ENCODE data around the gene MRPS23. TPM values are rescaled to one million over a fixed set of nuclear protein-coding genes. Genes with fewer than 3 reads are reported as not detected.

The MRPS23 gene
- total and polyA plus RNA-seq, 2 of the 13 experiments (the other 11 are each of a cell fraction or from before 2014, with no cell fraction given), result 63.2 to 181 TPM

DNA sequence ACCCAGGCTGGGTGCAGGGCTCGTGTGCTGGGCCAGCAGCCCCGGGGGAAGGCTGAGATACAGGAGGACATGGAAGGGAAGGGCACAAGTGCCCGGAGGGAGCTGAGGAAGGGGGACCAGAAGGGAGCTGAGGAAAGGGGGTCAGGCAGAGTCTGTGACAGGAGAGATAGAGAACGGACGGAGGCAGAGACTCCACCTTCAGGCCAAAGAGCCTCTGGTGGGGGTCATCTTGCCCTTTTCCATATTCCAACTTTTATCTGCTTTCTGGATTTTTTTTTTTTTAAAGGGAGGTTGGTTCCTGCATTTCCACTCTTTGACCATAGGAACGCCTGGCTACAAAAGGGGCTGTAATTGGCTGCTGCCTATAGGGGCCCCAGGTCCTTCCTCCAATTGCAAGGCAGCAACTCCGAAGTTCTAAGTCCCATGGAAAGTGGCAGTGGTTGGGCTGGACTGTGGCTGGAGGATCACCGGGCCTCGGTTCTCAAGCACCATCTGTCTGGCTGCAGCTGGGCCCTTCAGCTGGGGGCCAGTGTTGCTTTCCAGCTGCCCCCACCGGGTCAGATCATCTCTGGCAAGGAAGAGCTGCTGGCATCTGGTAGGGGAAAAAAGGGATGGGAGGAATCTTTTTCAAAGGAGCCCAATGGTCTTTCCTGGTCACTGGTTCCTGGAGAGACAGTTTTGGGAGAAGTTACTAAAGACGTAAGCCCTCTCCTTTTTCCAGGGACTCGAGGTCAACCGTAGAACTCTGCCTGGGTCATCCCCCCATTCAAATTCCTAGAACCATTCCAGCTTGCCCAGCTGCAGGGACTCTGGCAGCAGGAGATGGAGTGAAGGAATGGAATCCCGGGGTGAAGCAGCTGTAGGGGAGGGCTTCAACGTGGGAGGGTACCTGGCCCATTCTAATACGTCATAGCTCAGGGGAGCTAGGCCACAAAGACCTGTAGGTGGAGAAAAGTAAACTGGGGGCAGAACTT lies 13.1 kb upstream of the MRPS23 start (continued):
- TF ChIP-seq ZNF761 (CRISPR knock-in tag; conservative IDR thresholded peaks at IDR 0.05) (no peak; the same call in 1 of the 2 replicates), BRD4 (CRISPR knock-in tag; IDR thresholded peaks at IDR 0.05) (0 out of 2 replicates have a peak, but pooled peaks have one; percentile 62), ZNF615 (CRISPR knock-in tag; IDR thresholded peaks at IDR 0.05; ENCODE audit: borderline replicate concordance) (no peak), TP53 (CRISPR knock-in tag; conservative IDR thresholded peaks at IDR 0.05) (no peak), SNAI1 (CRISPR knock-in tag; IDR thresholded peaks at IDR 0.05; ENCODE audit: borderline replicate concordance) (peak; percentile 97; the same call in 1 of the 2 replicates), ZNF713 (CRISPR knock-in tag; IDR thresholded peaks at IDR 0.05) (no peak), FOXC1 (CRISPR knock-in tag; IDR thresholded peaks at IDR 0.05; ENCODE audit: borderline replicate concordance) (no peak; the same call in 1 of the 2 replicates), ZBTB42 (CRISPR knock-in tag; IDR thresholded peaks at IDR 0.05) (no peak), TARDBP (CRISPR knock-in tag; IDR thresholded peaks at IDR 0.05) (peak; percentile 80), ZFYVE20 (CRISPR knock-in tag; IDR thresholded peaks at IDR 0.05; ENCODE audit: borderline replicate concordance, low read depth) (no peak), MAFK (conservative IDR thresholded peaks at IDR 0.05 in 1 of 2, IDR thresholded peaks at IDR 0.05 in 1 of 2; ENCODE audit: low read length in 2 of 2) (no peak), ZNF724P (CRISPR knock-in tag; IDR thresholded peaks at IDR 0.05; ENCODE audit: borderline replicate concordance) (no peak), ZNF839 (CRISPR knock-in tag; IDR thresholded peaks at IDR 0.05; ENCODE audit: borderline replicate concordance) (no peak), EZH2 (conservative IDR thresholded peaks at IDR 0.05; ENCODE audit: low read depth, low read length) (no peak), FOSL2 (CRISPR knock-in tag; IDR thresholded peaks at IDR 0.05) (no peak), ZNF569 (CRISPR knock-in tag; IDR thresholded peaks at IDR 0.05; ENCODE audit: borderline replicate concordance) (no peak), BHLHE40 (IDR thresholded peaks at IDR 0.05; ENCODE audit: low read length) (no peak), ZNF124 (CRISPR knock-in tag; IDR thresholded peaks at IDR 0.05) (0 out of 2 replicates have a peak, but pooled peaks have one; percentile 43), ZNF777 (CRISPR knock-in tag; IDR thresholded peaks at IDR 0.05) (no peak), ZNF878 (CRISPR knock-in tag; IDR thresholded peaks at IDR 0.05) (0 out of 2 replicates have a peak, but pooled peaks have one; percentile 30)
- TF ChIP-seq, protein P1, sequence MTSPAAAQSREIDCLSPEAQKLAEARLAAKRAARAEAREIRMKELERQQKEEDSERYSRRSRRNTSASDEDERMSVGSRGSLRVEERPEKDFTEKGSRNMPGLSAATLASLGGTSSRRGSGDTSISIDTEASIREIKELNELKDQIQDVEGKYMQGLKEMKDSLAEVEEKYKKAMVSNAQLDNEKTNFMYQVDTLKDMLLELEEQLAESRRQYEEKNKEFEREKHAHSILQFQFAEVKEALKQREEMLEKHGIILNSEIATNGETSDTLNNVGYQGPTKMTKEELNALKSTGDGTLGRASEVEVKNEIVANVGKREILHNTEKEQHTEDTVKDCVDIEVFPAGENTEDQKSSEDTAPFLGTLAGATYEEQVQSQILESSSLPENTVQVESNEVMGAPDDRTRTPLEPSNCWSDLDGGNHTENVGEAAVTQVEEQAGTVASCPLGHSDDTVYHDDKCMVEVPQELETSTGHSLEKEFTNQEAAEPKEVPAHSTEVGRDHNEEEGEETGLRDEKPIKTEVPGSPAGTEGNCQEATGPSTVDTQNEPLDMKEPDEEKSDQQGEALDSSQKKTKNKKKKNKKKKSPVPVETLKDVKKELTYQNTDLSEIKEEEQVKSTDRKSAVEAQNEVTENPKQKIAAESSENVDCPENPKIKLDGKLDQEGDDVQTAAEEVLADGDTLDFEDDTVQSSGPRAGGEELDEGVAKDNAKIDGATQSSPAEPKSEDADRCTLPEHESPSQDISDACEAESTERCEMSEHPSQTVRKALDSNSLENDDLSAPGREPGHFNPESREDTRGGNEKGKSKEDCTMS (CRISPR knock-in tag; conservative IDR thresholded peaks at IDR 0.05), result no peak
- TF ChIP-seq, protein P2, sequence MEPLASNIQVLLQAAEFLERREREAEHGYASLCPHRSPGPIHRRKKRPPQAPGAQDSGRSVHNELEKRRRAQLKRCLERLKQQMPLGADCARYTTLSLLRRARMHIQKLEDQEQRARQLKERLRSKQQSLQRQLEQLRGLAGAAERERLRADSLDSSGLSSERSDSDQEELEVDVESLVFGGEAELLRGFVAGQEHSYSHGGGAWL (CRISPR knock-in tag; IDR thresholded peaks at IDR 0.05), result 0 out of 2 replicates have a peak, but pooled peaks have one; percentile 9
- TF ChIP-seq, protein P3, sequence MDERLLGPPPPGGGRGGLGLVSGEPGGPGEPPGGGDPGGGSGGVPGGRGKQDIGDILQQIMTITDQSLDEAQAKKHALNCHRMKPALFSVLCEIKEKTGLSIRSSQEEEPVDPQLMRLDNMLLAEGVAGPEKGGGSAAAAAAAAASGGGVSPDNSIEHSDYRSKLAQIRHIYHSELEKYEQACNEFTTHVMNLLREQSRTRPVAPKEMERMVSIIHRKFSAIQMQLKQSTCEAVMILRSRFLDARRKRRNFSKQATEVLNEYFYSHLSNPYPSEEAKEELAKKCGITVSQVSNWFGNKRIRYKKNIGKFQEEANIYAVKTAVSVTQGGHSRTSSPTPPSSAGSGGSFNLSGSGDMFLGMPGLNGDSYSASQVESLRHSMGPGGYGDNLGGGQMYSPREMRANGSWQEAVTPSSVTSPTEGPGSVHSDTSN (CRISPR knock-in tag; IDR thresholded peaks at IDR 0.05), result no peak
- TF ChIP-seq, protein P4, sequence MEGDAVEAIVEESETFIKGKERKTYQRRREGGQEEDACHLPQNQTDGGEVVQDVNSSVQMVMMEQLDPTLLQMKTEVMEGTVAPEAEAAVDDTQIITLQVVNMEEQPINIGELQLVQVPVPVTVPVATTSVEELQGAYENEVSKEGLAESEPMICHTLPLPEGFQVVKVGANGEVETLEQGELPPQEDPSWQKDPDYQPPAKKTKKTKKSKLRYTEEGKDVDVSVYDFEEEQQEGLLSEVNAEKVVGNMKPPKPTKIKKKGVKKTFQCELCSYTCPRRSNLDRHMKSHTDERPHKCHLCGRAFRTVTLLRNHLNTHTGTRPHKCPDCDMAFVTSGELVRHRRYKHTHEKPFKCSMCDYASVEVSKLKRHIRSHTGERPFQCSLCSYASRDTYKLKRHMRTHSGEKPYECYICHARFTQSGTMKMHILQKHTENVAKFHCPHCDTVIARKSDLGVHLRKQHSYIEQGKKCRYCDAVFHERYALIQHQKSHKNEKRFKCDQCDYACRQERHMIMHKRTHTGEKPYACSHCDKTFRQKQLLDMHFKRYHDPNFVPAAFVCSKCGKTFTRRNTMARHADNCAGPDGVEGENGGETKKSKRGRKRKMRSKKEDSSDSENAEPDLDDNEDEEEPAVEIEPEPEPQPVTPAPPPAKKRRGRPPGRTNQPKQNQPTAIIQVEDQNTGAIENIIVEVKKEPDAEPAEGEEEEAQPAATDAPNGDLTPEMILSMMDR (CRISPR knock-in tag; IDR thresholded peaks at IDR 0.05), result no peak

Data from HepG2 (cell line).